Activated CD4-positive, CD25-positive, alpha-beta regulatory T cell treated with anti-CD3 and anti-CD28 coated beads, Interleukin-2, amount 50 U/mL, for 16 hours (primary cell): ENCODE measurements around the gene MIAT.

Experiments used
- DNase-seq: peaks from one replicate; pipeline ENCODE4 v3.0.0-alpha.2; 2020; ENCODE audit warnings: low read depth, low spot score

The MIAT gene

GRCh38 chr22:26669060-26669481 is 11.7 kb downstream of the MIAT start:
- no peak for DNase-seq

DNA sequence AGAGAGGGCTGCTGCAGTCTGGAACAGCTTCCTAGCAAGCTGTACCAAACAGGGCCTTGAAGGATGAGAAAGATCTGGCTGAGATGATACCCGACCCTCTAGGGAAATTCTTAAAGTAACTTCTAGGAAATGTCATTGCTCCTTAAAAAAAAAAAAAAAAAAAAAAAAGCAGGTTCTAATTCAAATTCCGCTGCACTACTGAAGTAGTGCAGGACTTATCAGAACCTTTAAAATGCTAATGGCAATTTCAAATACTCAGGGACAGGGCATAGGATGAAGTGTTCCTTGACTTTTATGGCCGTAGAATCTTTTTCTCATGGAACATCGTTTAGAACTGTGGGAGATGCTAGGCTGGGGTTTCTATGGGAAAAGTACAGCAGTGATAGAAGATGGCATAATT is 13.1 kb downstream of the MIAT start:
- no peak for DNase-seq

- DNase-seq: peak; percentile 43
Observed at GRCh38 chr22:26671317-26672059, 14.1 kb downstream of the MIAT start.

DNA sequence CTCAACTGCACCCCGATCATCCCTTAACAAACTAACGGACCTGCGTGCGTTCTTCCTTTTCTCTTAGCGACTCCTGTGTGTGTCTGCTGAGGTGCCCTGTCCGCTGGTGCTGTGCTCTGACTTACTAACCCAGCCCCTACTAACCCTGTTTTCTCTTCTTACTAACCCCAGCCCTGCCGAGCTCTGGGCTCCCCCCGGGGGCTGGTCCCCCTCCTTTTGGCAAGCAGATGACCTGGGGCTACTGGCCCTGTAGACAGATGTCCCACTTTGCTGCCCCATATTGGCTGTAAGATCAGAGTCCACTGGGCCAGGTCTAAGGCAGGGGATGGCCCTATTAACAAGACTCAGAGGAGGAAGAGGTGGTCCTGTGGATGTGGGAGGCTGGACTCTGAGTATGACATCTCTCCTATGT is 14.7 kb downstream of the MIAT start:
- no peak for DNase-seq

DNA sequence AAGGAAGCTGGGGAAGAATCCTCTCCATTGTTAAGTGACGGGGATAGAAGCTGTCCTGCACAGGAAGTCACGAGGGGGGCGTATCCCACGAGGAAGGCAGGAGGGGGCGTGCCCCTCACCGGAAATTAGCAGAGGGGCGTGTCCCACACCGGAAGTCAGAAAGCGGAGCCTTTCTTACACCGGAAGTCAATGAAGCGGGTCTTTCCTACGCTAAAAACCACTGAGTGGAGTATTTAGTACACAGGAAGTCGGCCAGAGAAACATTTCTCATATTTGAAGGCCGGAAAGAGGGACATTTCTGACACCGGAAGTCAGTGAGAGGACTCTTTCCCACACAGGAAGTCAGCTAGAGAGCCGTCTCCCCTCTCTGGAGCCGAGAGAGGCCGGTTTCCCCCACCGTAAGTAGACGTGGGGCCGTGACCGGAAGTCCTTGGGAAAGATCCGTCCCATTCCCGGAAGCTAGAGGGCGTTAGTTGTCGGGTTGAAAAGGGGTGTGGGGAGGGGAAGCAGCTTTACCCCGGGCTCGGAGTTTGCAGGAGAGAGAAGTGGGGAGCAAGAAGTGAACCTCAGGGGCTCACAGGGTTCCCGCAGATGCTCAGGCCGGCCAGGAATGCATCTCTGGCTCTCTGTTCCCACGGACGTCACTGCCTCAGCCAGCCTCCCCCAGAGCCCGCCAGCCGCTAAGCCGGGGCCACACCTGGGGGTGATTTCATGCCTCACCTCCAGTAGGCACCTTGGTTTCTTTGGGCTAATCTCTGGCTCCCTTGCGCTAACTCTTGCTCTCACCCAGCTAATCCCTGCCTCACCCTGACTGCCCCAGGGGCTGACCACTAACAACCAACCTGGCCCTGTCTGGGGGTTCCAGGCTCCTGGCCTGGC is 15.4 kb downstream of the MIAT start:
- peak; percentile 86 for DNase-seq

- no peak for DNase-seq
Observed at GRCh38 chr22:26673486-26673885, 16.1 kb downstream of the MIAT start.

GRCh38 chr22:26674211-26675190 is 17.1 kb downstream of the MIAT start:
- no peak for DNase-seq

DNA sequence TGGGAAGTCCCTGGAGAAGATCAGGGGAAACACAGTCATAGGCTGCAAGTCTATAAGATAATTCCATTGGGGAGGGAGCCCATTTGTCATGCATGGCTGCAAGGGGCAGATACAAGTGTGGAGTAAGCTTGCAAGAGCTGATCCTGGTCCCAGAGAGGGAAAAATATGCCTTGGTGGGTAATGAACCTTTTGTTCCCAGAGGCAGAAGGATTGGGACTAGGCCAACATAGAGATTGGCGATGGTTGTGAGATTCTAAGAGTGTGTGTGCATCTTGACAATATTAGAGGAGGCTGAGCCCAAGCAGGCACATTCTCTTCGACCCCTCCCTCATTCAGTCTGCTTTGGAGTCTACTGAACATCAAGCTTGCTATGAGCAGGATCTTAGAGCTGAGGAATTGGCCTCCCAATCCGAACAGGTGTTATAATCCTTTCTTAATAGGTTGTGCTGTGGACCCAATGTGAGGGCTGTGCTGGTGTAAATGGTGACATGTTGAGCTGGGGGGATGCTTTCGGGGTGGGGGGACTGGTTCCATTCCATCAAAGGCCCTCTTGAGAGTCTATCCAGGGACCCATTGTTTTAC is 18.4 kb downstream of the MIAT start:
- no peak for DNase-seq

- DNase-seq: no peak
Observed at GRCh38 chr22:26677217-26677616, 19.8 kb downstream of the MIAT start.

DNA sequence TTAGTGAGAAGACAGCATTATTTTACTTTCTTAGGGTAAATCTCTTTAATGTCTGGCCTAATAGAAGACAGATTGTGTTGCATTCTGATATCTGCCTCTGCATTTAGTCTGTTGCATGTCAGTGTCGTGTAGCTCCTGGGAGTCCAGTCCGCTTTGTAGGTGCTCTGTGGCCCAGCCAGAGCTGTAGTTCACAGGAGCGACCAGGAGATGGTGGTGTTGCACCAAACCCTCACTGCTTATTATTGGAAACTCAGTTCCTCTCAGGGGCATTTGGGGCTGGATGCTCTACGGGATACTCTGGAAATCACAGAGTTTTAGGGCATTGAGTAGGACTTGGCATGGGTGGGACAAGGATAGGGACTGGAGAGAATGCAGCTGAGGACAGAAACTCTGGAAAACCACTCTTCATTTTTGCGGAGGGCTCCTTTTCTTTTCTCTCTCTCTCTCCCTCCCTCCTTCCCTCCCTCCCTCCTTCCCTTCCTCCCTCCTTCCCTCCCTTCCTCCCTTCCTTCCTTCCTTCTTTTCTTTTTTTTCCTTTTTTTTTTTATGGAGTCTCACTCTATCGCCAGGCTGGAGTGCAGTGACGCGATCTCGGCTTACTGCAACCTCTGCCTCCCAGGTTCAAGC is 21.7 kb downstream of the MIAT start:
- DNase-seq: peak; percentile 32

DNA sequence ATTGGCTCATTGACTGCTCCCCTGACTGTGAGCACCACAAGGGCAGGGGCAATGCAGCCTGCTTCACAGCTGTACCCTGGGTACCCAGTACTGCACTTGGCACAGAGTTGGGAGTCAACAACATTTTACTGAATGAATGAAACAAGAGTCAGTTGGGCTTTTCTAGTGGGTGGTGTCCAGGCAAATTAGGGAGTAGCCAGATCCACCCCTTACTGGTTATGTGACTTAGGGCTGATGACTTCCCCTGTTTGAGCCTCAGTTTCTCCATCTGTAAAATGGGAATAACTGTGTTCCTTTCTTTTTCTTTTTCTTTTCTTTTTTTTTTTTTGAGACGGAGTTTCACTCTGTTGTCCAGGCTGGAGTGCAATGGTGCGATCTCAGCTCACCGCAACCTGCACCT is 23.1 kb downstream of the MIAT start:
- DNase-seq: no peak

- no peak for DNase-seq
Observed at GRCh38 chr22:26681395-26681821, 24.0 kb downstream of the MIAT start.

DNA sequence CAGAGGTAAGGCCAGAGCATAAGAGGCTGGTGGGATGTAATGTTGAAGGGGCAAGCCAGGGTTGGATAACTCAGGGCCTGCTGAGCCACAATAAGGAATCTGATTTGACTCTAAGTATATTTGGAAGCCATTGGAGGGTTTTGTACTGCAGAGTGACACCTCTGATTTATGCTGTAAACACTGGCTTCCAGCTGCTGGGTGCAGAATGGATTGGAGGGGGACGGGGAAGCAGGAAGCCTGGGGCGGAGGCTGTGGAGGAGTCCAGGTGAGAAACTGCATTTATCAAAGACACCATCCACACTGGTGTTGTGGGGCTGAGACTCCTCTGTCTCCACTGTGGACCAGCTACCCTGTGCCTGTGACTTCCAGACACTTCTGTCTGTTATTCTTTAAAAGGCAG is 26.8 kb downstream of the MIAT start:
- no peak for DNase-seq

DNA sequence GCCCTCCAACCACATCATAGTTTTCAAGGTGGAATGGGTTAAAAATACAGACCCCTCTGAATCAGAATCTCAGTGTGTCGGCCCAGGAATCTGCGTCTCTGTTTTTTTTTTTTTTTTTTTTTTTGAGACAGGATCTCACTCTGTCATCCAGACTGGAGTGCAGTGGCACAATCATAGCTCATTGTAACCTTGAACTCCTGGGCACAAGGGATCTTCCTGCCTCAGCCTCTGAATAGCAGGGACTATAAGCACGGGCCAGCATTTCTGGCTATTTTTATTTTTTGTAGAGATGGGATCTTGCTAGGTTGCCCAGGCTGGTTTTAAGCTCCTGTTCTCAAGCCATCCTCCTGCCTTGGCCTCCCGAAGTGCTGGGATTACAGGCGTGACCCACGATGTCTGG is 28.2 kb downstream of the MIAT start:
- no peak for DNase-seq

DNA sequence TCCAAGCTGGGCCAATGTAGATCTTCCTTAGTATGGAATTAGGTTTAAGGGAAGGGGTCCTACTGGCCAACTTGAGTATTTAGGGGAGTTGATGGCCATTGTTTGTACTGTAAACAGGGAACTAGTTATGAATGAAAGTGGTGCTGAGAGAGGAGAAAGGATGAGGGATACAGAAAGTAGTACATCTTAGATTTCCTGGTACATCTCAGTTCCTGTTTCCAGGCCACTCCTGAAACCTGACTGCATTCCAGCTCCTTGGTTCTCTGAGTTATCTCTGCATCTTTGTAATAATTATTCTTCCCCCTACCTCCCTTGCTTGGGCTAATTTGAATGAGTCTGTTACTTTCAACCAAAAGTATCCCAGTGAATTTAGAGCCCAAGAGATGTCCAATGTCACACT is 30.1 kb downstream of the MIAT start:
- no peak for DNase-seq

DNA sequence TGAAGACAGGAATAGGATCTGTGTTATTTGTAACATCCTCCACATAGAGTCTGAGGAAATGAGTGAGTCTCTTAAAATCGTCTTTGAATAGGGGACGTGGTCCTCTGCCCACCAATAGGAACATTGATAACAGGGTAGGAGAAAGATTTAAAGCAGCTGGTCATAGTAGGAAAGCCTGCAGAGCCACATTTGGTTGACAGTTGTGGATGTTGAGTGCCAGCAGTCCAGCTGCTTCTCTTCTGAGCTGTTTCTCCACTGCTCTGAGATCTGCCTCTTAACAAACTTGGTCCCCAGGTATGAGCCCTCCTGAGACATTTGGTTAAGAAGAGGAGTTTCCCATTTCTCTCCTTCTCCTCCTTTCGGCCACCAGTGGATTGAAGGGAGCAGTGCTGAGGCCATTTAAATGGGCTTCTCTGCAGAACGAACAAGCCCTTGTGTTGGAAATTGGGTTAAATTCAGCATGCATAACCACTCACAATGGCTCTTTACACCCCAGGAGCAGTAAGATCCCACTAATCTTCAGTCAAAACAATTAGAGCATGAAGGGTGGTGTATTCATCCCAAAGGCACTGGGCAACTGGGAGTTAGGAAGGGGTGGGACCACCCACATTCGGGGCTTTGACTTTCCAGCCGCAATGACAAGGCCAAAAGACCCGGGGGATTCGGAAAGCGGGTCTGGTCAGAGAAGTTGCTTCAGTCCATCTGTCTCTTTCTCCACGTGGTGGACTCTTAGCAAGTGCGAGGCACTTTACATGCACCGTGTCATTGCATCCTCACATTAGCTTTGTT is 32.3 kb downstream of the MIAT start:
- DNase-seq: no peak

DNA sequence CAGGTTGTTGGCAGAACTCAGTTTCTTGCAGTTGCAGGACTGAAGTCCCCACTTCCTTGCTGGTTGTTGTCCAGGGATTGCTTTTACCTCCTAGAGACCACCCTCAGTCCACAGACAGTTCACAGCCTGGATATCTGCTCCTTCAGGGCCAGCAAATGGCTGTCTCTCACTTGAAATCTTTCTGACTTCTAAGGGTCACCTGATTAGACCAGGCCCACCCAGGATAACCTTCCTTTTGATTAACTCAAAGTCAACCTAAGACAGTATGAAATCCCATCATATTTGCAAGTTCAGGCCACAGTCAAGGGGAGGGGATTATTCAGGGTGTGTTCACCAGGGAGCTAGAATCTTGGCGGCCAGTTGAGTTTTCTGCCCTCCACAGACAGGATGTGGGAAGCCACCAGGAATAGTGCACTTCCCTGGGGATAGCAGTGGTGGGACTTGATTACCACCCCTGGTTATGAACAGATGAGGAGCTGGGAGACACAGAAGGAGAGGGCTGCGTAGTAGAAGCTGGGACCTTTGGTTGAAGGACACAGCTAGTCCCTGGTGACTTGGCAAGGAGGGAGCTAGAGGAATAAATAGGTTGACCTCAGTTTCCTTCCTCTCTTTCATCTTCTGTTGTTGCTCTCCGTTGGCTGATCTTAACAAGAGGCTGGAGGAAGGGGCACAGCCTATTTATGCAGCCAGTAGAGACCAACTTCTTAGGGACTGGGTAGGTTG is 33.4 kb downstream of the MIAT start:
- no peak for DNase-seq

- DNase-seq: no peak
Observed at GRCh38 chr22:26691377-26691716, 34.0 kb downstream of the MIAT start.

GRCh38 chr22:26692215-26692614 is 34.8 kb downstream of the MIAT start:
- no peak for DNase-seq

DNA sequence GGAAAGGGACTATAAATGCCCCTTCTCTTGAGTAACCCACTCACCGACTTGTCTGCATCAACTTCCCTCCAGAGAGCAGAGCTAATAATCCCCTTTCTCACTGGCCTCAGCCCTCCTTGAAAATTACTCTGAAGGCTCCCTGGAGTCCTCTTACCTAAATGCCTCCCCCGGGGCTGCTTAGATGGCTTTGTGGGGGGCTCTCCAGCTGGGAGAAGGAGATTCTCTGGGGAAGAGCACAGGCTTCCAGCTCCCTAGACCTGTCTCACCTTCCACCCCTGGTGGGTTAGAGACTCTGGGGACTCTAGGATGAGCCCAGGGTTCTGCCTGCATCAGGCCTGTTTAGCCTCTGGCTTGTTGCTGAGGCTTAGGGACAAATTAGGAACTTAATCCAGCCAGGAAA is 39.8 kb downstream of the MIAT start:
- no peak for DNase-seq
